Vagina (tissue), 2 donors: Measurements from ENCODE around the gene FGR.

Experiments
- CTCF ChIP-seq, 3 experiments: fragments of 450-650 bp in 2 of 3; fragments of 200-600 bp in 1 of 3; sonication (generic) in 1 of 3; IDR thresholded peaks; one replicate each; pipeline ENCODE4 v1.5.1; 2017 to 2019; ENCODE audit warnings: antibody characterized with exemption in 3 of 3, mild to moderate bottlenecking in 2 of 3, moderate library complexity in 2 of 3
- POLR2AphosphoS5 ChIP-seq, 2 donors: sonication (generic); formaldehyde crosslinking; IDR thresholded peaks; one replicate each; pipeline ENCODE4 v1.9.0; 2017; ENCODE audit warnings: antibody characterized with exemption in 2 of 2, mild to moderate bottlenecking in 2 of 2, low read depth in 1 of 2; ENCODE audit not compliant: insufficient read depth in 1 of 2

DNA sequence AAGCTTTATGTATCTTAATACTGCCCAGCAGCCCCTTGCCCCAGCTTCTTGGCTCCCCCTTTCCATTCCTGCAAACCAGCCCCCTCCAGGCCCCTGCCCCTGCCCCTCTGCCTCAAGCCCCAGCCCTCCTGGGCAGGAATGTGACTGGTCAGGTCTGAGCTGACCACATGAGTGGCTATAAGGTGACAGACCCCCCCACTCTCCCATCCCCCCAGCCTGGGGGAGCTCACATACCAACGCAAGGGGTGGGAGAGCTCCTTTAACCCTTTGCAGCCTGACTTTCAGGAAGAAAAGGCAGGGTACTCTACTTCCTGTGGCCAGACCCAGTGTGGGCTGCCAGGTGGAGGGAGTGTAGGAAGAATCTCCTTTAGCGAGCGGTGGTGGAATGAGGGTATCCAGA is 64.2 kb downstream of the FGR start:
- TF ChIP-seq CTCF (IDR thresholded peaks at IDR 0.05) (no peak), POLR2AphosphoS5 (IDR thresholded peaks at IDR 0.05; ENCODE audit: insufficient read depth in 1 of 2, low read depth in 1 of 2) (no peak)
